Right lobe of liver (tissue), 4 donors: ENCODE data around the gene FRG2B.
"Not testable (repeated sequence)": the region's sequence is repeated elsewhere in the genome, so short reads cannot be mapped to it uniquely, and the experiment has no call there.

Experiments used
- POLR2A ChIP-seq: fragments of 450-650 bp; IDR thresholded peaks from one replicate; pipeline ENCODE4 v1.6.1; 2017; ENCODE audit warnings: antibody characterized with exemption, mild to moderate bottlenecking
- TF ChIP-seq, protein P1 (sequence below), 4 donors: fragments of 200-600 bp in 3 of 4; fragments of 450-650 bp in 1 of 4; IDR thresholded peaks; one replicate each; pipeline versions ENCODE4 v1.5.1 to v1.8.0; 2016 to 2022; ENCODE audit warnings: antibody characterized with exemption in 4 of 4, mild to moderate bottlenecking in 2 of 4
- donor health status: DM: no; HTN: no; CAD: no.
- donor health status: DM: no; HTN: no; CAD: no.
- donor health status: DM: no; HTN: yes; CAD: no.

DNA sequence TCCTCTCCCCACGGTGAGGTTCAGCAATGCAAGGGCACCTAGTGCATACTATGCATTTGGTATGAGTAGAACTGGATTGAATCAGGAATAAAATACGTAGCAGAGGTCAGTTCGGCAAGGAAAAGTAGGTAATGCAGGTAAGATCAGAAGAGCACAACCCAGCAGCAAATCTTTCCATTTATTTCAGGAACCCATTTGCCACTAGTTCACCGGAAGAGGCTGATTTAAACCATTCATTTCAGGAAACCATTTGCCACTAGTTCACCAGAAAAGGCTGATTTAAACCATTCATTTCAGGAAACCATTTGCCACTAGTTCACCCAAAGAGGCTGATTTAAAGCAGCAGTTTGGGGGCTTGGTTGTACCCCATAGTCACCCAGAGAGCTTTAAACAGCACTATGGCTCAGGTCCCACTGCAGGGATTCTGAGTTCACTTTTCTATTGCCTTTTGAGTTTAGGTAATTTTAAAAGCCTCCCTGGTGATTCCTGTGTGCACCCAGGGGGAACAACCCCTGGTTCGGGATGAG is 4.2 kb upstream of the FRG2B start:
- not testable (repeated sequence) for TF ChIP-seq POLR2A
- TF ChIP-seq, protein P1, sequence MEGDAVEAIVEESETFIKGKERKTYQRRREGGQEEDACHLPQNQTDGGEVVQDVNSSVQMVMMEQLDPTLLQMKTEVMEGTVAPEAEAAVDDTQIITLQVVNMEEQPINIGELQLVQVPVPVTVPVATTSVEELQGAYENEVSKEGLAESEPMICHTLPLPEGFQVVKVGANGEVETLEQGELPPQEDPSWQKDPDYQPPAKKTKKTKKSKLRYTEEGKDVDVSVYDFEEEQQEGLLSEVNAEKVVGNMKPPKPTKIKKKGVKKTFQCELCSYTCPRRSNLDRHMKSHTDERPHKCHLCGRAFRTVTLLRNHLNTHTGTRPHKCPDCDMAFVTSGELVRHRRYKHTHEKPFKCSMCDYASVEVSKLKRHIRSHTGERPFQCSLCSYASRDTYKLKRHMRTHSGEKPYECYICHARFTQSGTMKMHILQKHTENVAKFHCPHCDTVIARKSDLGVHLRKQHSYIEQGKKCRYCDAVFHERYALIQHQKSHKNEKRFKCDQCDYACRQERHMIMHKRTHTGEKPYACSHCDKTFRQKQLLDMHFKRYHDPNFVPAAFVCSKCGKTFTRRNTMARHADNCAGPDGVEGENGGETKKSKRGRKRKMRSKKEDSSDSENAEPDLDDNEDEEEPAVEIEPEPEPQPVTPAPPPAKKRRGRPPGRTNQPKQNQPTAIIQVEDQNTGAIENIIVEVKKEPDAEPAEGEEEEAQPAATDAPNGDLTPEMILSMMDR (IDR thresholded peaks at IDR 0.05): not testable (repeated sequence)
